Upper lobe of right lung (tissue), 1 donor: ENCODE results near the gene NUAK2. TPM values are rescaled to one million over a fixed set of nuclear protein-coding genes. Genes with fewer than 3 reads are reported as not detected.

Experiments used
- ATAC-seq: fragments of 200-7000 bp; cut with Tn5 transposase; one replicate; pipeline ENCODE4 v1.9.1; 2020; ENCODE audit warnings: mild to moderate bottlenecking, moderate library complexity
- DNase-seq: peaks from one replicate; pipeline ENCODE4 v3.0.0-alpha.2; 2020
- H3K27ac ChIP-seq: fragments of 200-600 bp; one replicate; pipeline ENCODE4 v1.8.0; 2022
- H3K27me3 ChIP-seq: fragments of 200-600 bp; one replicate; pipeline ENCODE4 v1.8.0; 2022; ENCODE audit warnings: mild to moderate bottlenecking
- H3K36me3 ChIP-seq: fragments of 200-600 bp; one replicate; pipeline ENCODE4 v1.8.0; 2022
- H3K4me1 ChIP-seq: fragments of 200-600 bp; one replicate; pipeline ENCODE4 v1.8.0; 2022
- H3K4me3 ChIP-seq: fragments of 200-600 bp; one replicate; pipeline ENCODE4 v1.8.0; 2022; ENCODE audit warnings: mild to moderate bottlenecking
- H3K9me3 ChIP-seq: fragments of 200-600 bp; one replicate; pipeline ENCODE4 v1.8.0; 2022
- intact Hi-C: fragments of 100-400 bp; cut with DNase I; formaldehyde crosslinking; loops from one replicate; pipeline ENCODE4 v1.11.0; 2022
- total RNA-seq: library from RNA; stranded (reverse); fragmentation: NEBNext Ultra II Directional; extraction: Animal tissue kit (Norgen Biotek cat#: 25700); gene quantifications from one replicate; pipeline ENCODE4 v1.2.1, GENCODE V29; 2021
- TF ChIP-seq, protein P1 (sequence below): fragments of 200-600 bp; IDR thresholded peaks from one replicate; pipeline ENCODE4 v1.8.0; 2022; ENCODE audit warnings: antibody characterized with exemption
- donor health status: DM: no; HTN: yes; CAD: no; lungs with severe emphysema.

NUAK2 gene
- total RNA-seq, 1 donor from 2014 or later: 8.8 TPM

DNA sequence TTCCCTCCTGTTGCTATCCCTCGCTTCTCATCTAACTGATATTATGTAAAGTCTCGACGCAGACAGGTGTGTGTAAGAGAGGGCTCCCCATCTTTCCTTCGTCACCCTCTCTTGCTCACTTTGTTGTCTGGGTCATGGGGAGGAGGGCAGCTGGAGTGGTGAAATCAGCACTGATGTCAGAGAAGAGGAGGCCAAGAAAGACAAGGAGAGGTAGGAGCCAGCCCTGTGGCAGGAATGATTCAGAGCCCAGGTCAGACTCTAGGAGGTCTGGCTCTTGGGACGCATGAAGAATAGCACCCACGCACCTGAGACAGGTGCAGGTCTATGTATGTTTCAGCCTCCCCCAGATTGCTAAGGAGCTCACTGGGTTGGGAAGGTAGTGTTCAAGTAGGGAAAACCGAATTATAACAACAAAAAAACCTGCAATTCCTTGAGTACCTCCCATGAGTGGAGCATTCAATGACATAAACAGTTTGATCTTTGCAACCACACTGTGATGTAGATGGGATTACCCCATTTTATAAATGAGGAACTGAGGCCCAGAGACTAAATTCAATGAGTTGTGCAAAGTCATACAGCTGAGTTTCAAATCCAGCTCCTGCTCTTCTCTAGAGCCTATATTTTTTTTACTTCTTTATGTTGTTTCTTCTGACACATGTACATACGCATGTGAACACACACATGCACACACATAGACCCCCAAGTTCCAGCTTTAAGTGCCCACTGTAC is 10.4 kb downstream of the NUAK2 start:
- no peak overlapping the region for H3K4me3 ChIP-seq
- TF ChIP-seq, protein P1, sequence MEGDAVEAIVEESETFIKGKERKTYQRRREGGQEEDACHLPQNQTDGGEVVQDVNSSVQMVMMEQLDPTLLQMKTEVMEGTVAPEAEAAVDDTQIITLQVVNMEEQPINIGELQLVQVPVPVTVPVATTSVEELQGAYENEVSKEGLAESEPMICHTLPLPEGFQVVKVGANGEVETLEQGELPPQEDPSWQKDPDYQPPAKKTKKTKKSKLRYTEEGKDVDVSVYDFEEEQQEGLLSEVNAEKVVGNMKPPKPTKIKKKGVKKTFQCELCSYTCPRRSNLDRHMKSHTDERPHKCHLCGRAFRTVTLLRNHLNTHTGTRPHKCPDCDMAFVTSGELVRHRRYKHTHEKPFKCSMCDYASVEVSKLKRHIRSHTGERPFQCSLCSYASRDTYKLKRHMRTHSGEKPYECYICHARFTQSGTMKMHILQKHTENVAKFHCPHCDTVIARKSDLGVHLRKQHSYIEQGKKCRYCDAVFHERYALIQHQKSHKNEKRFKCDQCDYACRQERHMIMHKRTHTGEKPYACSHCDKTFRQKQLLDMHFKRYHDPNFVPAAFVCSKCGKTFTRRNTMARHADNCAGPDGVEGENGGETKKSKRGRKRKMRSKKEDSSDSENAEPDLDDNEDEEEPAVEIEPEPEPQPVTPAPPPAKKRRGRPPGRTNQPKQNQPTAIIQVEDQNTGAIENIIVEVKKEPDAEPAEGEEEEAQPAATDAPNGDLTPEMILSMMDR: no peak
- peaks cover 55% of the 10 kb centered on the region for H3K36me3 ChIP-seq
- intact Hi-C loops: no loop called here
- DNase-seq (no peak), ATAC-seq (peak; percentile 42)
- no peaks in the 10 kb centered on the region for H3K9me3 ChIP-seq
- no peak overlapping the region for H3K27ac ChIP-seq
- H3K27me3 ChIP-seq: no peaks in the 10 kb centered on the region
- H3K4me1 ChIP-seq: peaks cover 35% of the 10 kb centered on the region

DNA sequence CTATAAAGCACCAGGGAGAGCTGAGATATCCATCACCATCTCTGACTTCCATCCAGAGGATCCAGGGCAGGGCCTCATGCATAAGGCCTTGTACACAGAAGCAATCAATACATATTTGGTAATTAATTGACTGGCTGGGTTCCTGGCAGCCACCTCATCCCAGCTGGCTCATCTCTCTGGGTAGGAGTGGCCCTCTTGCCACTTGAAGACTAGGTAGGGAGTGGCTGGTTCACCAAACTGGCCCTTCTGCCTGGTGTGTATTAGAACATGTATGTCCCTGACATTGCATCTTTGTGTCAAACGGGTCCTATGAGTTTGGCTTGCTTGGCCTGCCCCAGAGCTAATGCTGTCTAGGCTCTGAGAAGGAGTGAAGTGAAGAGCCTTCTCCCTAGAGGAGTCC is 11.8 kb downstream of the NUAK2 start:
- peaks cover 21% of the 10 kb centered on the region for H3K4me1 ChIP-seq
- TF ChIP-seq, protein P1: no peak
- ATAC-seq (no peak), DNase-seq (no peak)
- peaks cover 69% of the 10 kb centered on the region for H3K36me3 ChIP-seq
- no peaks in the 10 kb centered on the region for H3K27me3 ChIP-seq
- H3K27ac ChIP-seq: no peak overlapping the region
- intact Hi-C loops: no loop called here
- H3K9me3 ChIP-seq: no peaks in the 10 kb centered on the region
- H3K4me3 ChIP-seq: no peak overlapping the region

DNA sequence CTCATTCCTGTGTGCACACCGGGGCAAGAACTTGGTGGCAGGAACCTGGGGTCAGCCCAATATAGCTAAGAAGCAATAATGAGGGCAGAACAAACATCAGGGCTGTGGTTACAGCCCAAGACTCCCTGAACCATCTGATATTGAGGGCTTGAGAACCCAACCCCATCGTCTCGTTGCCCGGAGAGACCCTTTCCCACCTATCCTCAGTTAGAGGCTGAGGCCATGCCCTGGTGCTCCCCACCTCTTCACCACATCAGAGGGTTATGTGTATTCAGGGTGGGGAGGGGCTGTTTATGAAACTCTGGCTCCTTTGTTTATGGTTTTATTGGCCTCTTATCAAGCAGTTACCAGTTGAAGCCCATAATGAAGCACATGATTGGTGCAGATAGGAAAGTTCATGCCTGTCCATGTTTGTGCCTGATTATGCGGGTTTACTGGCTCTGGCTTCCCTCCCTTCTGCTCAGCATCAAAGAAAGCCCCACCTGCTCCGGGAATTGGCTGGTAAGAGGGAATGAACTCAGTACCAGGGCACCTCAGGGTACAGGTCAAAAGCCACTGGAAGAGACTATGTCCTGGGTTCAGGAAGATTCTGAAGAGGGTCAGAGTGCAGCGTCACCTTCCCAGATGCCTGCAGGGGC is 14.5 kb downstream of the NUAK2 start:
- Histone ChIP-seq H3K4me3 (no peak overlapping the region), H3K9me3 (no peaks in the 10 kb centered on the region), H3K27ac (no peak overlapping the region), H3K36me3 (peaks cover 91% of the 10 kb centered on the region), H3K4me1 (peaks cover 3% of the 10 kb centered on the region), H3K27me3 (no peaks in the 10 kb centered on the region)
- no peak for ATAC-seq
- intact Hi-C loops: no loop called here
- TF ChIP-seq, protein P1: no peak
- no peak for DNase-seq

DNA sequence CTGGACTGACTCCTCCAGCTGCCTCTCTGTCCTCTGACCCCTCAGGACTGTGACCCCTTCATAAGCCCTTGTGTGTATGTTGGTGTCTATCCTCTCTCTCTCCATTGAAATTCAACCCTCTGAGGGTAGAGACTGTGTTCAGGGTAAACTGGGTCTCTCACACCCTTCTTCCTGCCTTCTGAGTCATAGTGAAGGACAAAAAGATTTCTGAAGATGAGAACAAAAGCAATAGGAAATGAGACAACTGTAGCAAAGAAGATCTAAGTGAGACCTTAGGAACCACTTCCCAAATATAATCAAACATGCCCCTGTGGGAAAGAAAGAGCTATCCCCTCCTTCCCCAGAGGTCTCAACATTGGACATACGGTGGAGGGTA is 16.9 kb downstream of the NUAK2 start:
- H3K9me3 ChIP-seq: no peaks in the 10 kb centered on the region
- intact Hi-C loops: no loop called here
- H3K27ac ChIP-seq: no peak overlapping the region
- H3K27me3 ChIP-seq: no peaks in the 10 kb centered on the region
- H3K36me3 ChIP-seq: peaks cover 70% of the 10 kb centered on the region
- TF ChIP-seq, protein P1: no peak
- no peak for ATAC-seq
- H3K4me3 ChIP-seq: no peak overlapping the region
- DNase-seq: no peak
- peaks cover 17% of the 10 kb centered on the region for H3K4me1 ChIP-seq

DNA sequence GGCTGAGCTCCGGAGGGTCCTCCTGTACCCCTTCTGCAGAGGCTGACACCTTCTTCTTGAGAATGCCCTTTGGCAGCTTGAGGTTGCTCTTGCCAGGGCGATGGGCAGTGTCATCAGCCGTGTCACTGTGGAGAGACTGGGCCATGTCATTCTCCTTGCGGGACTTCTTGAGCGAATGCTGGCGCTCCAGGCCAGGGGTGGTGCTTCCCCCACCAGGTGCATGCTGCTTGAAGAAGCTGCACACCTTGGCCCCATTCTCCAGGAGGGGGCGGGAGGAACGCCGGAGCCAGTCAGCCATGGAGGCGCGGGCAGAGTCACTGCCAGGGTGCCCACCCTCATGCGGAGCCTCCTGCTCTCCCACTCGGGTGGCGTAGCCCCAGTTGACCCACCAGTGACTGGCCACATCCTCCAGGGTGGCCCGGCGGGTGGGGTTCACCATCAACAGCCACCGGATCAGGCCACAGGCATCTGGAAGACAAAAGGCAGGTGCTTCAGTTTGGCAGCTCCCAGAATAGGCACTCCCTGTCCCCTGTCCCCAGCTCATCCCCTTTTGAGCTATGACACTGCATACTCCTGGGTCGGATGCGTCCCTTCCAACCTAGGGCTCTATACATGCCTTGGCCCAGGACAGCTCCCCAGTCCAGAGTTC is 17.4 kb downstream of the NUAK2 start:
- peaks cover 65% of the 10 kb centered on the region for H3K36me3 ChIP-seq
- no peak for ATAC-seq
- intact Hi-C loops: no loop called here

More for the DNA sequence above, 17.4 kb downstream of the NUAK2 start:
- Histone ChIP-seq H3K4me1 (peaks cover 21% of the 10 kb centered on the region), H3K9me3 (no peaks in the 10 kb centered on the region), H3K27ac (no peak overlapping the region), H3K4me3 (no peak overlapping the region), H3K27me3 (no peaks in the 10 kb centered on the region)
- TF ChIP-seq, protein P1: no peak
- no peak for DNase-seq
